GM19463 (cell line): Measurements from ENCODE around the gene GBP3.
"Not testable (repeated sequence)": the region's sequence is repeated elsewhere in the genome, so short reads cannot be mapped to it uniquely, and the experiment has no call there.

Experiments used
- ATAC-seq: cut with Tn5 transposase; IDR thresholded peaks from one replicate; pipeline ENCODE4 v1.9.1; 2021; ENCODE audit warnings: mild to moderate bottlenecking, moderate library complexity; ENCODE audit not compliant: unreplicated experiment

GBP3 gene

DNA sequence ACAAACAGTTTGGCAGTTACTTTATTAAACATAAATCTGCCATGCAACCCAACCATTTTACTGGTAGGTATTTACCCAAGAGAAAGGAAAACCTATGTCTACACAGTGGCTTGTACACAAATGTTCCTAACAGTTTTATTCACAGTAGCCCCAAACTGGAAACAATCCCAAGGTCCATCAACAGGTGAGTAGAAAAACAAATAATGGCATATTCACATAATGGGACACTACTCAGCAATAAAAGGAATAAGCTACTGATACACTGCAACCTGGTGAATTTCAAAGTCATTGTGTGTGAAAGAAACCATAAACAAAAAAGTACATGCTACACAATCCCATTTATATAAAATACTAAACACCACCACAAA, 42.9 kb downstream of the GBP3 start:
- ATAC-seq = no peak

DNA sequence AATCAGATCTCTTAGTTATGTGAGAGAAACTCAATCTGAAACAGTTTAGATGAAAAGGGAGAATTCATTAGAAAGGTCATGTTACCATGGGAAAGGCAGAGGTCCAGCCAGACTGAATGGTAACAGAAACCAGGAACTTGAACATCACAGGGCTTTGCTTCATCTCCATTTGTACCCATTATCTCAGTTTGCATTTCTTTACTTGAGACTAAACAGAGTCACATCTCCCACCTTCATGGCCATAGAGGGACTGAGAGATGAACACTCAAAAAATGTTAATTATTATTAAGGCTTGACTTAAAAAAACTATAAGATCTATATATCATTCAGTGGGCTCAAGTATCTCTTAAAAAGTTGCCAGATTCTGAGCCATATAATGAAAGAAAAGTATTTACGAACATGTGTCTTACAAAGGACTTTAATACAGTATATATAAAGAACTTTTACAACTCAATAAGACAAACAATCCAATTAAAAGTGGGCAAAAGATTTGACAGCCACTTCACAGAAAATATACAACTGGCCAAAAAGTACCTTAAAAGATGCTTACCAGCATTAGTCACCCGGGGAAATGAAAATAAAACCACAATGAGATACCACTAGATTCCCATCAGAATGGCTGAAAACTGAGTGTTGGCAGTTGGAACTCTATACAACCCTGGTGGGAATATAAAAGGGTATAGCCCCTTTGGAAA, 43.5 kb downstream of the GBP3 start:
- ATAC-seq = no peak

- ATAC-seq = no peak
These were observed 46.4 kb downstream of the GBP3 start for GRCh38 chr1:88976235-88976634.

DNA sequence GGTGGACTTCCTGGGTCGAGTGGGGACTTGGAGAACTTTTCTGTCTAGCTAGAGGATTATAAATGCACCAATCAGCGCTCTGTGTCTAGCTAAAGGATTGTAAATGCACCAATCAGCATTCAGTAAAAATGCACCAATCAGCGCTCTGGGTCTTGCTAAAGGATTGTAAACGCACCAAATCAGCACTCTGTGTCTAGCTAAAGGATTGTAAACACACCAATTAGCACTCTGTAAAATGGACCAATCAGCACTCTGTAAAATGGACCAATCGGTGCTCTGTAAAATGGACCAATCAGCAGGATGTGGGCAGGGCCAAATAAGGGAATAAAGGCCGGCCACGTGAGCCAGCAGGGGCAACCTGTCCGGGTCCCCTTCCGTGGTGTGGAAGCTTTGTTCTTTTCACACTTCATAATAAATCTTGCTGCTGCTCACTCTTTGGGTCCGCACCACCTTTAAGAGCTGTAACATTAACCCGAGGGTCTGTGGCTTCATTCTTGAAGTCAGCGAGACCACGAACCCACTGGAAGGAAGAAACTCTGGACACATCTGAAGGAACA, 48.0 kb downstream of the GBP3 start:
- ATAC-seq = not testable (repeated sequence)

DNA sequence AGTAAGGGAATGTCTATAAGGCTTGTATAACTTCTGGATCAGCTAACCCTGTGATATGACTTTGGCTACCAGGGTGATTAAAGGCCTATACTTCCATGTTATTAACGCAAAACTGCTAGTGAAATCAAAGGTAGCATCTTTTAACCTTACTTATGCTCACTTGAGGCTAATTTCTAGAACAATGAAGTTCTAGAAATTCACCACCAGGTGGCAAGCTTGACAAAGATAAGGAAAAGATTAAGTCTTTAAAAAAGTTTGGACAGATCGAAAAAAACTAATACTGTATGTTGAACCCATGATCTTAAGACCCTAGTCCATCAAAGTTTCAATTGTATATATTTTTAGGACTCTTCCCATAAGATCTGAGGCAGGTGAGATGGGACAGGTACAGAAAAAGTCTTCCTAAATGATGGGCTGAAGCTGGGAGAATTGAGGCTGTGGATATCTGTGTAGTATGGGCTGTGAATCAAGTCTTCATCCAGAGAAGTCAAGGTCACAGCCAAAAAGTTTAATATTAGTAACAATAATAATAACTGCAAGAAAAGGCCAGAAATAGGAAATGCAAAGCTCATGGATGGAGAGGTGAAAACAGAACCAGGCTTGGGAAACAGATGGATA, 49.0 kb downstream of the GBP3 start:
- no peak for ATAC-seq

GRCh38 chr1:88961647-88962275, 60.9 kb downstream of the GBP3 start:
- no peak for ATAC-seq

- no peak for ATAC-seq
These were observed 61.6 kb downstream of the GBP3 start for GRCh38 chr1:88961081-88961480.
